HG03378 (cell line): ENCODE data around the gene SMIM21.

Source experiments
- ATAC-seq: cut with Tn5 transposase; IDR thresholded peaks from one replicate; pipeline ENCODE4 v1.9.1; 2021; ENCODE audit warnings: mild to moderate bottlenecking, moderate library complexity; ENCODE audit not compliant: unreplicated experiment

The SMIM21 gene

GRCh38 chr18:75428490-75428889 lies 987 bp upstream of the SMIM21 start:
- ATAC-seq: no peak

- ATAC-seq: no peak
These were observed 5.1 kb downstream of the SMIM21 start for GRCh38 chr18:75422341-75422910.

GRCh38 chr18:75421656-75422055 lies 5.8 kb downstream of the SMIM21 start:
- no peak for ATAC-seq

GRCh38 chr18:75418293-75419005 lies 9.1 kb downstream of the SMIM21 start:
- ATAC-seq: no peak

GRCh38 chr18:75410611-75411010 lies 16.9 kb downstream of the SMIM21 start:
- no peak for ATAC-seq

GRCh38 chr18:75409806-75410205 lies 17.7 kb downstream of the SMIM21 start:
- no peak for ATAC-seq

GRCh38 chr18:75408554-75409506 lies 18.7 kb downstream of the SMIM21 start:
- ATAC-seq: no peak

- no peak for ATAC-seq
These were observed 19.8 kb downstream of the SMIM21 start for GRCh38 chr18:75407468-75408437.

GRCh38 chr18:75406491-75407445 lies 20.7 kb downstream of the SMIM21 start:
- no peak for ATAC-seq

GRCh38 chr18:75405351-75405750 lies 22.2 kb downstream of the SMIM21 start:
- ATAC-seq: no peak

- ATAC-seq: no peak
These were observed 27.1 kb downstream of the SMIM21 start for GRCh38 chr18:75400366-75400765.

GRCh38 chr18:75395137-75395536 lies 32.4 kb downstream of the SMIM21 start:
- ATAC-seq: no peak

- no peak for ATAC-seq
These were observed 33.8 kb downstream of the SMIM21 start for GRCh38 chr18:75393721-75394120.

- ATAC-seq: no peak
These were observed 35.3 kb downstream of the SMIM21 start for GRCh38 chr18:75392226-75392578.

GRCh38 chr18:75391279-75392225 lies 36.0 kb downstream of the SMIM21 start:
- no peak for ATAC-seq

- no peak for ATAC-seq
These were observed 36.6 kb downstream of the SMIM21 start for GRCh38 chr18:75390854-75391253.

GRCh38 chr18:75384144-75384543 lies 43.4 kb downstream of the SMIM21 start:
- ATAC-seq: no peak
